HG03103 (cell line): ENCODE data around the gene AFDN.

Experiments
- ATAC-seq: cut with Tn5 transposase; IDR thresholded peaks from one replicate; pipeline ENCODE4 v1.9.1; 2021; ENCODE audit warnings: low read depth; ENCODE audit not compliant: unreplicated experiment

AFDN gene

DNA sequence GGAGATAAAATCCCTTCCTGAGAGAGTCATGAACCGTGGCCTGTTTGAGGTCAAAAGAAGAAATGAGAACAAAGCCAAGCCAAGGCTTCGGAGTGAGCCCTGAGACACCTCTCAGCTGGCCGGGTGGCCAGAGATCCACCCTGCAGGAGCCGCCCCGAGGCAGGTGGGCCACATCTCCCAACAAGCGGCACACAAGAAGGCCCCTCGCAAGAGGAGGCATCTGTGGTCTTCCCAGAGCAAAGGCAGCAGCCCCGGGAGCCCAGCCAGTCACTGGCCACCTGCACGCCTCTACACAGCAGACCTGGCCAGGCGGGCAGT is 30.9 kb upstream of the AFDN start:
- ATAC-seq, result no peak

DNA sequence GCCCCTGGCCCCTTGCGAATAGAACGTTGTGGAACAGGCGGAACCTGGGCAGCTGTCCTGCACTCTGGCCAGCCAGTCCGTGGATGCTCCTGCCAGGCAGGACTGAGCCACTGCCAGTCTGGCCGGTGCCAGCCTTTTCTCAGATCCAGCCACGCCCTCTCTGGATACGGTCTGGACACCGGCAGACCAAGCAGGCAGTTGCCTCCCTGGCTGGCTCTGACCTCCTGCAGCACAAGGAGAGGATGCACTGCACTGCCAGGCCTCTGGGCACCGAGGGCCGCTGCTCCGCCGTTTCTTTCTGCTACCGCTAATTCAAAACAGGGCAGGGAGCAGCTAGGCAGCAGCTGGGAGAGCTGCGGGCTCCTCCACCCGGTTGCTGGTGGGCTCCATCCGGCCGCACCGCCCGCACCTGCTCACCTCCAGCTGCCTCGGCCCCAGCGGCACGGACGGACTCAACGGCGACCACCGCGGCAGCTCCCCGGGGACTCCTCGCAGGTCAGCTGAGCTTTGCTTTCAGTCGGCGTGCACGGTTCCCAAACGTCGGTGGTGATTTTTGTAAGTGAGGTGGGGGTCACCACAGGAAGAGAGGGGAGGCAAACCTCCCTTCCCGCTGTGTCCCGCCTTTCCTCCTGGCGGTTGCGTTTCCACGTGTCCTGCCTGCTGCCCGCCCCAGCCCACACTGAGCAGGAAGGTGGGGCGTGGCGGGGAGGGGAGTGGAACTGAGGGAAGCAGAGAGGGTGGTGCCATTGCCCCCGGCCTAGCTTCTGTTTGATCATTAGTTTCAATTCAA is 30.3 kb upstream of the AFDN start:
- ATAC-seq, result no peak

DNA sequence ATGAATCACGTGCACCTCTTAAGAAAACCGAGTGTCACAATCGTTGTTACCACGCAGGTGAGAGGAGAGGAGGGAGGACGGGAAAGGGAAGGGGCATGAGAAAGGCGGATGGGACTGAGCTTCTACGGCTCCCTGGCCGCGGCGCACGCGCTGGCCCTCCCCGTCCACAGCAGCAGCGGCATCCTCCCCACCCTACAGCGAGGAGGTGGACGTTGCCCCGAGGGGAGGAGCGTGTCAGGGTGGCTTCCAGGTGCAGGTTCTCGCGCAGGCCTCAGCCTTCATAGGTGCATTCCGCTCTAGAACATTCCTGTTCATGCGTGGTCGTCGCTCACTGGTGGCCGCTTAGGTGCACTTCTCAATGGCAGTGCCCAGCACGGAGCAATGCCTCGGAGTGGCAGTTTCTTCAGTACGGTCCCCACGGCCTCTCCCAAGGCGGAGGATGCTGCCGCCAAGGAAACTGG is 29.7 kb upstream of the AFDN start:
- no peak for ATAC-seq

DNA sequence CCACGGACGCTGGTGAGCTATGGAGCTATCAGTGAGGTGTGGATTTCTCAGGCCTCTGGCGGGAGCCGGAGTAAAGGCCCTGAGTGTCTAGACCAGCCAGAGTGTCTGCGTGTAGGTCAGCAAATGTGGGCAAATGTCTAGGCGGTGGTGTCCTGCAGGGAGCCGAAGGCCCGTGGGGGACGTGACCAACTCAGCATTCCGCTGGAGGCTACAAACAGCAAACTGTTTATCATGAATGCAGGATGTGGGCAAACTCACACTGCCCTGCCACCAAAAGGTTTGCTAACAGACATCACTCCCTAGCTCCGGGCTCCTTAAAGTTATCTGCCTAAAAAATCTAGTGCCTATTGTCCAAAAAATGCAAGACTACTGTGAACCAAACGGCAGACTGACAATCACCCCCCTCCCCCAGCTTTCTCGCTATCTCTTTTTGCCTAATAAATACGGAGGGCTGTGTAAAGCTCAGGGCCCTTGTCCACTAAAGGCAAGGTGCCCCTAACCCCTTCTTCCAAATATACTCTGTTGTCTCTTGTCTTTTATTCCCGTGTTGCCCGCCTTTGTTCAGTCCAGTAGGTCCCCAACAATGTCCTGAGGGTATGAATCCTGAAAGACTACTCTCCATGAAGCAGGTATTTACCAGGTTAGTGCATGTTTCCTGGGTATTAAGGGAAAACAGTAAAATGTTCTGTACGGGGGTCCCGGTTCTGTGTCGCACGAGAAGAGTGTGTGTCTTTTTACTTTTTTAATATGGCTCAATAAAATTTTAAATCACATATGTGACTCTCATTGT is 29.0 kb upstream of the AFDN start:
- ATAC-seq, result no peak

DNA sequence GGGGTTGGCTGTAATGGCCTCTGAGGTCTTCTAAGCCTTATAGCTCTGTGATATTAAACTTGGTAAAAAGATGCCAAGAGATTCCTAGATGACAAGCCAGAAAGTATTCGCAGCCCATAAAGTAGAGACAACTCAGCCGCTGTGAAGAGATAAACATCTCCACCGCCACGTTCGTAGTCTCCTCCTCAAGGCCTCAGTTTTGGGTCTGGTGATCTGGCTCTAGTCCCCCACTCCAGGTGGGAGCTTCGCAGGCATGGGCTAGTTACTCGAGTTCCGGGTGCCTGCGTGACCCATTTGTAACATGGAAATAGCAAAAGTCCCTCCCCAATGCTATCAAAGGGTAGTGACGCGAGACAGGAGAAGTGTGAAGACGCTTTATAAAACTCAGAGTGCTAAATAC is 28.3 kb upstream of the AFDN start:
- ATAC-seq, result no peak

DNA sequence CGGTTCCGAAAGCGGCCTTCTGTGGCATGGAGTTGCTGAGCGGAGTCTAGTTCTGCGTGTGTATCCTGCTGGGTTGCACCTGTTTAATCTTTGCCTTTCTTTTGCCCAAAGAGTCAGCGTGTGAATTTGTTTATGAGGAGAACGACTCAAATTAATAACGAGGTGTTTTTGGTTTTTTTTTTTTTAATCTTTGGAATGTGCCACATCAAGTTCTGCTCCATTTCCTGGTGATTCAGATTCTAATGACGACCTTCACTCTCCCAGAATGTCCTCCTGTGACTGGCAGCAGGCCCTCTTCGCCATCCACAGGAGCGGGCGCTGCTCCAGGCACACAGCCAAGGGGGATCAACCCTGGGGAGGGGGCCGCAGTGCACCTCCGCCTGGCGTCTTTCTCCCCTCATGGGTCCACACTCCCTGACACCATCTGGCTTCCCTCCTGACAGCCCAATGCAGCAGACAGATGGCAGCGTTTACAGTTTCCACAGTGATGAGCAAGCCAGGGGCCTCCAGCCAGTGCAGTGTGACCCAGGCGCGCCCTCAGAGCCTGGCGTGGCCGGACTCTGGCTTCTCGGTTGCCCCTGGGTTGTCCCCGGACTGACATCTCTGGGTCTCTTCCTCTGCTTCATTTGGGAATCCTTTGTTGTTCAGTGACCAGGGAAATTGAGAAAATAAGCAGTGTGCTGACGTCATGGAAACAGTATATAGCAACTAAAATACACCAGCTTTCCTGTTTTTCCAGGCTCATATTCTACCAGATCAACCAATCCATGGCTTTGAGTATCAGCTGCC is 27.5 kb upstream of the AFDN start:
- ATAC-seq, result no peak

DNA sequence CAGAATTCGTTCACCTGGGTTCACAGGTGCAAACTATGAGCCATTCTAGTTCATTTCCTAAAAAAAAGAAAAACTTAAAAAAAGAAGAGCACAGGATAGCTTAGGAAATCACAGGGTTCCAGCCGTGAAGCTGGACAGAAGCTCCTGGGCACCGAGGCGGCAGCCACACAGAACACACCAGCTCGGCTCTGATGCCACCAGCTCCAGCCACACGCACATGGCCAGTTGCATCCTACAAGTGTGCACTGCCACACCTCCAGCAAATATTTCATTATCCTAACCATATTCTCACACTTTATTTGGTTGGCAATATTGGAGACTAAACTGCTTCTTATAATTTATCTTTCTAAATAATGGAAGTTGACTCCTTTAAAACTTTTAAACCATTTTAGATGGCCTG is 26.2 kb upstream of the AFDN start:
- no peak for ATAC-seq

DNA sequence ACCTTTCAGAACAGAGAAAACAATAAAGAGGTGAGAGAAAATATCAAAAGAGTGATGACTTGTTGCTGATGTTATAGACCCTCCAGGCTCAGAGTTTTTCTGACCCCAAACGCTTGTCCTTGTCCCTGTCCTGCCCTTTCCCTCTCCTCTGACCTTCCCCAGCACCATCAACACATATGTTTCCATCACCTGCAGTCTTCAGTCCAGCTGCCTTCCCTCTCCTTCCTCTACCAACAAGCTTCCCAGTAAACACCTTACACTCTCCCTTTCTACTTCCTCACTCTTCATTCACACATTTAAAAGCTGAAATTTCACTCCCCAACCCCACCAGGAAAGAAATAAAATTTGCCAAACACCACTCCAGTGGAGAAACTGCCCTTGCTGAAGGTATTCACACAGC is 25.4 kb upstream of the AFDN start:
- no peak for ATAC-seq

DNA sequence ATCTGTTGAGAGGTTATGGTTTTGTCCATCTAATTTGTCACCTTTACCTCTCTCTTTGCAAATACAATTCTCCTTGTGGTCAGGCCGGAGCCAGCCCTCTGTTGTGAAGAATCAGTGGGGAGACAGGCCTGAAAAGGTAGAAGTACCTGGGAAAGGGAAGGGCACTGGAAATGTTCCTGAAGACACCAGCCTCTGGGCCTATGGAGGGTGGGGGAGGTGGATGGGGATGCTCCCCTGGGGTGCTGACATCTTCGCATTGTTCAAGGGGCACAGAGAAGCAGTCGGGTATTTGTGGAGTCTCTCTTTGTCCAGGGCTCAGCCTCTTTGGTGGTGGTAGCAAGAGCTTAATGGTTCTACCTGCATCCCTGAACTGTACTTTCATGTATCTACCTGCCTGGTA is 24.4 kb upstream of the AFDN start:
- no peak for ATAC-seq

DNA sequence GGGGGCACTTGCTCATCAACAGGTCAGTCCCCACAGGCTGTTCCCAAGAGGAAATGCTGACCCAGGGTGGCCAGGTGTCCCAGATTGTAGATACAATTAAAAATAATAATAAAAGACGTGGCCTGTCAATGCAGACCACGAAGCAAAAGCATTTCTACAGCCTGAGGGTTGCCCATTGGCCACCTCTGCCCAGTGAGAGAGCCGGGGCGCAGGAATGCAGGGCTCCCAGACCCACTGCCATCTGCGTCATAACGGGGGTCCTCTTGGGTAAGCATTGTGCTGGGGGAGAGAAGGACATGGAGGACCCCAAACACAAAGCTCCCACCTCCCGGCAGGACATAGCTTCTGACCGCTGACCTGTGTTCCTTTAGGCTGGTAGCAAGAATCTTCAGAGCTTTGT is 22.9 kb upstream of the AFDN start:
- no peak for ATAC-seq

DNA sequence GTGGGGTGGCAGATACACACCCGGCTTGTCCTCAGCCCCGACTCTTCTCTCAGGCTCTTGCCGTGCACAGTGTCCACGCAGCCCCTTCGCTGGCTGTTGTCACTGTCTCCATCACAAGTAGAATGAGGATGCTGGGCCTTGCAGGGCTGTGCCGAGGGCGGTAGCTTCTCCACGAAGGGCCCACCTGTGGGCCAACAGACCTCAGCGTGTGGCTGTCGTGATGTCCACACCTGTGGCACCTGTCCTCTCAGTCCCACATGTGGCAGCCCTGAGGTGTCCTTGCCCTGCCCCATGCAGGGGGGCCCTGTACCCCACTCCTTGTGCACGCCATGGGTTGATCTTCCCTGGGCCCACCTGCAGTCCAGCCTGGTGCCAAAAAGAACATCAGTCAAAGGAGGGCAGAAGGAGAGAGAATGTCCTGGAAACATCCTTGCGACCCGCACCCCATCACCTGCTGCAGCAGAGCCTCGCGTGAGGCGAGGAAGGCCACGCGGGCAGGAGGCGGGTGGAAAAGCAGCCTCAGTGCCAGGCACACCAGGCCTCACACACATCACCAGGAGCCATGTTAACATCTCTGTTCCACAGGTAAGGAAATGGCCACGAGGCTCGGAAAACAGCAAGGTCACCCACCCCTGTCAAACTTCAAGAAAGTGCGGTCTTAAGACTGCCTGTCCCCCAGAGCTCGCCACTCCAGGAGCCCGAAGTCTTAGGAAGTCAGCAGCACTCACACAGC is 22.3 kb upstream of the AFDN start:
- no peak for ATAC-seq

DNA sequence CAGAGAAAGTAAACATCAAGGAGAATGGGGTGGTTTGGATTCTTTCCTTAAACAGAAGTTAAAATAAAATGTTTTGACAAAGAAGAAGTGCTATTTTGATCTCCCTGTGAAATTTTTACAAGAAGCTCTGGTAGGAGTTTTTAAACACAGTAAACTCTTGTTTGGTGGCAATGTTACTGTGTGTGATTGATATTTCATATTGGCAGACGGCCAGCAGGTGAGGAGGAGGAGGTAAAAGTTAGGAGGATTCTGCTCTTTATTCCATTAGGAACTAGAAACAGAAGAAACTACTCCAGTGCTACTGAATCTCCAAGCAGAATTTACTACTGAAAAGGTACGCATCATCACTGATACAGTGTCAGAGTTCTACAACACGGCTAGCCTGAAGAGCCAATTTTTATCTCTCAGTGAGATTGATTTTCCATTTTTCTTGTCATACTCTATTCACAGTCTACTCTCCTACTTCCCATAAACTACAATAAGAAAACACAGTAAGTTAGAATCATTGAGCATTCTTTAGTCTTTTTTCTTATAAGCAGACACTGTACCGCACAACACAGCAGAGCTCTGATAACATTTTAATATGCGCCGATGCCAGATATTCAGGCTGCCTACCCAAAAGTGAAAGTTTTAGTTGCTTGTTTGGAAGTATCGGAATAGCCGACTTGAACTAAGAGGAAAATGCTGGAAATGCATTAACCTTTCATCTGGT is 21.2 kb upstream of the AFDN start:
- ATAC-seq, result no peak

DNA sequence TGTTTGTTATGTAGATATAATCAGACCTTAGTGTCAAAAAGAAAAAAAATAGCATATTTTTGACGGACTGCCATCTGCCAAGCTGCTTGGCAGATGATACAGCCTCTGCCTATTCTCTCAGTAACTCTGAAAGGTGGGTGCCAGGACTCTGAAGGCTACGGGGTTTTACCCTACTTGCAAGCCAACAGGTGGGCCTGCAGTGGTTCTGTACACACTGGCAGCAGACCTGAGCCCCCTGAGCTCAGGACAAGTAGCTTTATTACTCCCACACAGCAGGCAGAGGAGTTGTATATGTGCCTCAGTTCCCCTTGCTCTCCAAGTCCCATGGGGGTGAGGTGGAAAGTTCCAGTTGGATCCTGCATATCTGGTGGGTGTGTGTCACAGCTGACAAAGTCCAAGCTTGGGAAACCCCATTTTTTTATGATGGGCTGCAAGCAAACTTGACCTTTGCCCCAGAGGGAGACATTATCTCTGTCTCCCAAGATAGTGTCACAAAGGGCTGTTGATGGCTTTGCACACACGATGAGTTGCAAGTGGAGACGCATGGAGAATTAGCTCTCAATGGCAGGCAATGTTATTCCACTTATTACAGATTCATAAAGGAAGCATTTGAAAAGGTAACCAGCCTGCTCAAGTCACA is 20.5 kb upstream of the AFDN start:
- no peak for ATAC-seq

DNA sequence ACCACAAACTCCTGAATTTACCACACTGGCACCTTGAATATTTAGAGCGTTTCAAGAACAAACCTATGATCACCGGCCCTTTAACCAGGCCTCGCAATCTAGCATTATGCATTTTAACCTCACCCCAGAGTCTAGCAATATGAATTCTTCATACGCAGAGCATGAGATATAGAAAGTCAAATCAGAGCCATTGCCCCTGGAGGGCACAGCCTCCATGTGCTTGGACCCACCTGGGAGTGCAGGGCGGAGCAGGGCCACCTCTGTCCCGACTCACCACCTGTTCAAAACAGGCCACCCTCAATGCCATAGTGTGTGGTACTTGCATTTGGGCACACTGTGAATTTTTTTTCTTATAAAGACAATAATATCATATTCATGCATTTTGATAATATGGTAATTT is 19.5 kb upstream of the AFDN start:
- ATAC-seq, result no peak

DNA sequence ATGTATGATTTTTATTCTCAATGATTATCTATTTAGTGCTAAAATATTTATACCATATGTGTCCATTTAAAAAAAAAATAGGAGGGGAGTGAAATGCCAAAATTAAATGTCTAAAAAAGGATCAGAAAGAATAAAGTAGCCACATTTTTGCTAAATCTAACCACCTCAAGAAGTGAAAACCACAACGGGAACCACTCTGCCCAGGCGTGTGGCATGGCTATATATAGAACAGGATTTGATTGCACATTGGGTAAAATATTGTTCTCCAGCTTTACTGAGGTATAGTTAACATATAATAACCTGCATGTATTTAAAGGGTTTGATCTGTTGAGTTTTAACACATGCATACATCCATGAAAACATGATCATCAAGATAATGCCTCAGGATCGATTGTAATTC is 19.0 kb upstream of the AFDN start:
- no peak for ATAC-seq

DNA sequence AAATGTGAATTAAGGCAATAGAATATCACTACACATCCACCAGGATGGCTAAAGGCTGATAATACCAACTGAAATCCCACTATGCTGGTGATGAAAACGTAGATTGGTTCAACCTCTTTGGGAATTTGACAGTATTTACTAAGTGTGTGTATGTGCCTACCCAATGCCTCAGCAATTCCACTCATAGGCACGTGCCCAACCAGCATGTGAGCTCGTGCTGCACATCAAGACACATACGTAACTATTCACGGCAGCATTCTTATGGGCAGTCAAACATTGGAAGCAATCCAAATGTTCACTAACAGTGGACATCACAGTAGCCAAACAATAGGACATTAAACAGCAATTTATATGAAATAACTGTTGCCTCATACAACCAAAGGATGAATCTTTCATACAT is 15.7 kb upstream of the AFDN start:
- no peak for ATAC-seq

DNA sequence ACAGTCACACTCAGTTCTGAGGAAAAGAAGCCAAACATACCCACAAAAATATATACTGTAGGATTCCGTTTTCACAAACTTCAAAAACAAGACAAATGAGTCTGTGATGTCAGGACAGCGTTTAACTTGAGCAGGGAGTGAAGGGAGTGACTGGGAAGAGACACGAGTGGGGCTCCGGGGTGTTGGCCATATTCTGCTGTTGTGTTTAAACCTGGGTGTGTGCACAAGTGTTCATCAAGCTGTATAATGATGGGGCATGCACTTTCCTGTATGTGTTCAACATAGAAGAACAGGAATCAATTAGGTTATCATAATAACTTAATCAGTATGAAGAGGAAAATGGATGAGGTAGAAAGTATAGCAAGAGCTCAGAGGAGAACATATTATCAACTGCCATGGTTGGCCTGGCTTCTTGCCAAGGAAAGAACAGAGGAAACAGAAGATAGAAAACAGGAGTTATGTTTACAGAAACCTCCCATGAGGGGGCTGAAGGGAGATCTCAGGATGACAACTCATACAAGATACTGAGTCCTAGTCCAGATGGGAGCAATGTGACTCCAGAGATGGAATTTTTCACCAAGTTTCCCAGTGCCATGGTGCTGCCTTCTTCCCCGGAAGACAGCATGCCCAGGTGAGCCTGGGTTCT is 15.1 kb upstream of the AFDN start:
- no peak for ATAC-seq

DNA sequence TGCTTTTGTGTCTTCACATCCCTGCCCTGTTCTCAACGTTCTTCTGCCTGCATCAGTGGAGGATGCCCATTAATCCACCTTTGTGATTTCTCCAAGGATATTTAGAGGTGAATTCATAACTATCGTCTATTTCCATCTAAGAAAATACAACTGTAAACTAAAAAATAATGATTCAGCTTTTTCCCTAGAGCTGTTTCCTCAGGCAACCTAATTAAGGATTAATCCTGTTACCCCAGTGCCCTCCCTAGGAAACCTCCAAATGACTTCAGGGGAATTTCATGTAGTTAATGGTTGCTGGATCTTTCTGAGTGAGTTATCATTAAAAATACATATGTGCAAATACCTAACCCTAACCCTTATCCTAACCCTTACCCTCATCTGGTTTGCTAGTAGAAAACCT is 14.6 kb upstream of the AFDN start:
- no peak for ATAC-seq

DNA sequence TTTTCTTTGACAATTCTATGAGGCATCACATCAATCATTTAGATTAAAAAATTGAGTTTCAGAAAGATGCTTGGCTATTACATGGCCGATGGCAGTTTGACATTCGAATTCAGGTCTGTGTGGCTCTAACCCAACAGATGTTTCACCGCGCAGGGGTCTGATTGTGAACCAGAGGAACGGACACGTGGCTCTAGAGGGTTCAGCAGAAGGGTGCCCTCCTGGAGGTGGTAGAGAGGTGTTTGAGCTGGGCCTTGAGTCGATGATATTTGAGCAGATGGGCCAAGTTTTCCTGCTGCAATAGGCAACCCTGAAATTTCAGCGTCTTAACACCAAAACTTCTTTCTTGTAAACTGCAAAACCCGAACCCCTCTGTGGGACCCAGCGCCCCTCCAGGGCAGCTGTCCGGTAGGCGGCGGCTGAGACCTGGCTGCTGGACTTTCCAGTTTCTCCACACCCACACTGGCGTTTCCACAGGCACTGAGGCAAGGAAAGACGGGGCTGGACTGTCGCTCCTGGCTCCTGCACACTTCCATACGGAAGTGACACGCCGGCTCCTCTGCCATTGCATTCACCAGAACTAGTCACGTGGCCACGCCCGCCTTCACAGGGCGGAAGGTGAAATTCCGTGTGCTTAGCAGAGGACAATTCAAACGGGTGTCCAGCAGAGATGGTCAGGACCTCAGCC is 11.3 kb upstream of the AFDN start:
- no peak for ATAC-seq
